ENCODE results near the gene TAF10. TPM values are rescaled to one million over a fixed set of nuclear protein-coding genes. Genes with fewer than 3 reads are reported as not detected.

The TAF10 gene
- total and polyA plus RNA-seq, 4 donors = 10.5 to 58.1 (median 31.5) TPM

DNA sequence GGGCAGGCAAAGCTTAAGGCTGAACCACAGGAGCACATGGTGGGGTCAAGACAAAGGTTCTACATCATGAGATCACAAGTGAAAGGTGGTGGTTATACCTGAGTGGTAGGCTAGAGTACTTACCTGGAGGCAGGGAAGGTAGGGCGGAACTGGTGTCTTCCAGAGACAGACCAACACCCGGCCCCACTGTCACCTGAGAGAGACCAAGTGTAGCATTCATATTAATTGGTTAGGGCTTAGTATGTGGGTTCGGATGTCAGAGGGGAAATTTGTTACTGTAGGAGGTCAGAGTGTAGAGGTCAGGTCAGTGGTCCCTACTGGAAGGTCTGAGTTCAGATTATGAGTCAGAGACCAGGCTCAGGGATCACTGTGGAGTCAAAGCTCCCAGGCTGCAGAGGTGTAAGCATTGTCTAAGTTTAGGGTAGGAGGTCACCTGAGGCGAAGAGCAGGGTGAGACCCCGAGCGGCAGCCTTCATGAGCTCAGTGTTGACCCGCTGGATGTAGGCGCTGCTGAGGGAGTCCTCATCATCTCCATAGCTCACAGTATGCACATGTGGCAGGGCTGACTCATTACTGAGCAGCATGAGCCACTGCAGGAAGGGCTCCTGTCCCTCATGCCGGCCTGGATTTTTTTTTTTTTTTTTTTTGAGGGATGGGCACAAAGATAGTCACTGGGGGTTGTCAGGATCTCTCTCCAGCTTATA, 4.0 kb upstream of the TAF10 start:
- Histone ChIP-seq H3K4me3 (ENCODE audit: low read depth in 1 of 3, low read length in 3 of 3) (no peak overlapping the region), H3K27me3 (ENCODE audit: control insufficient read depth in 4 of 4, insufficient read depth in 4 of 4, low read length in 3 of 4) (no peaks in the 10 kb centered on the region), H3K36me3 (ENCODE audit: control insufficient read depth in 4 of 4, insufficient read depth in 3 of 4, low read depth in 1 of 4, low read length in 3 of 4) (peaks cover 7 to 16% (median 10%) of the 10 kb centered on the region in 4 donors), H3K9me3 (ENCODE audit: control insufficient read depth in 4 of 4, low read length in 3 of 4) (no peaks in the 10 kb centered on the region), H3K27ac (ENCODE audit: low read depth in 1 of 2, low read length in 2 of 2) (no peak overlapping the region), H3K9ac (ENCODE audit: low read depth in 1 of 2, low read length in 2 of 2) (no peak overlapping the region), H3K4me1 (ENCODE audit: control insufficient read depth in 4 of 4, insufficient read depth in 4 of 4, low read length in 3 of 4) (peaks cover 0 to 35% (median 22%) of the 10 kb centered on the region in 4 donors)
- WGBS = 98% methylated on average over 9 of the region's 9 CpGs
- TF ChIP-seq NR2F2 (IDR thresholded peaks at IDR 0.05) = no peak
- no peak for TF ChIP-seq EGR1 (IDR thresholded peaks at IDR 0.05; ENCODE audit: low read depth in 2 of 2)
- TF ChIP-seq HNF4A (conservative IDR thresholded peaks at IDR 0.05) = no peak
- TF ChIP-seq RXRA (IDR thresholded peaks at IDR 0.05) = no peak
- TF ChIP-seq, protein P1, sequence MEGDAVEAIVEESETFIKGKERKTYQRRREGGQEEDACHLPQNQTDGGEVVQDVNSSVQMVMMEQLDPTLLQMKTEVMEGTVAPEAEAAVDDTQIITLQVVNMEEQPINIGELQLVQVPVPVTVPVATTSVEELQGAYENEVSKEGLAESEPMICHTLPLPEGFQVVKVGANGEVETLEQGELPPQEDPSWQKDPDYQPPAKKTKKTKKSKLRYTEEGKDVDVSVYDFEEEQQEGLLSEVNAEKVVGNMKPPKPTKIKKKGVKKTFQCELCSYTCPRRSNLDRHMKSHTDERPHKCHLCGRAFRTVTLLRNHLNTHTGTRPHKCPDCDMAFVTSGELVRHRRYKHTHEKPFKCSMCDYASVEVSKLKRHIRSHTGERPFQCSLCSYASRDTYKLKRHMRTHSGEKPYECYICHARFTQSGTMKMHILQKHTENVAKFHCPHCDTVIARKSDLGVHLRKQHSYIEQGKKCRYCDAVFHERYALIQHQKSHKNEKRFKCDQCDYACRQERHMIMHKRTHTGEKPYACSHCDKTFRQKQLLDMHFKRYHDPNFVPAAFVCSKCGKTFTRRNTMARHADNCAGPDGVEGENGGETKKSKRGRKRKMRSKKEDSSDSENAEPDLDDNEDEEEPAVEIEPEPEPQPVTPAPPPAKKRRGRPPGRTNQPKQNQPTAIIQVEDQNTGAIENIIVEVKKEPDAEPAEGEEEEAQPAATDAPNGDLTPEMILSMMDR (IDR thresholded peaks at IDR 0.05; ENCODE audit: low read depth, low read length, missing input control) = no peak
- TF ChIP-seq, protein P2, sequence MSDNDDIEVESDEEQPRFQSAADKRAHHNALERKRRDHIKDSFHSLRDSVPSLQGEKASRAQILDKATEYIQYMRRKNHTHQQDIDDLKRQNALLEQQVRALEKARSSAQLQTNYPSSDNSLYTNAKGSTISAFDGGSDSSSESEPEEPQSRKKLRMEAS (IDR thresholded peaks at IDR 0.05) = no peak
- no peak for TF ChIP-seq HNF4G (IDR thresholded peaks at IDR 0.05)
- TF ChIP-seq GABPA (IDR thresholded peaks at IDR 0.05 in 1 of 2, conservative IDR thresholded peaks at IDR 0.05 in 1 of 2) = no peak
- TF ChIP-seq, protein P3, sequence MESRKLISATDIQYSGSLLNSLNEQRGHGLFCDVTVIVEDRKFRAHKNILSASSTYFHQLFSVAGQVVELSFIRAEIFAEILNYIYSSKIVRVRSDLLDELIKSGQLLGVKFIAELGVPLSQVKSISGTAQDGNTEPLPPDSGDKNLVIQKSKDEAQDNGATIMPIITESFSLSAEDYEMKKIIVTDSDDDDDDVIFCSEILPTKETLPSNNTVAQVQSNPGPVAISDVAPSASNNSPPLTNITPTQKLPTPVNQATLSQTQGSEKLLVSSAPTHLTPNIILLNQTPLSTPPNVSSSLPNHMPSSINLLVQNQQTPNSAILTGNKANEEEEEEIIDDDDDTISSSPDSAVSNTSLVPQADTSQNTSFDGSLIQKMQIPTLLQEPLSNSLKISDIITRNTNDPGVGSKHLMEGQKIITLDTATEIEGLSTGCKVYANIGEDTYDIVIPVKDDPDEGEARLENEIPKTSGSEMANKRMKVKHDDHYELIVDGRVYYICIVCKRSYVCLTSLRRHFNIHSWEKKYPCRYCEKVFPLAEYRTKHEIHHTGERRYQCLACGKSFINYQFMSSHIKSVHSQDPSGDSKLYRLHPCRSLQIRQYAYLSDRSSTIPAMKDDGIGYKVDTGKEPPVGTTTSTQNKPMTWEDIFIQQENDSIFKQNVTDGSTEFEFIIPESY (IDR thresholded peaks at IDR 0.05) = no peak
- no peak for TF ChIP-seq SP1 (IDR thresholded peaks at IDR 0.05)
- no peak for TF ChIP-seq RAD21 (IDR thresholded peaks at IDR 0.05)
- TF ChIP-seq, protein P4, sequence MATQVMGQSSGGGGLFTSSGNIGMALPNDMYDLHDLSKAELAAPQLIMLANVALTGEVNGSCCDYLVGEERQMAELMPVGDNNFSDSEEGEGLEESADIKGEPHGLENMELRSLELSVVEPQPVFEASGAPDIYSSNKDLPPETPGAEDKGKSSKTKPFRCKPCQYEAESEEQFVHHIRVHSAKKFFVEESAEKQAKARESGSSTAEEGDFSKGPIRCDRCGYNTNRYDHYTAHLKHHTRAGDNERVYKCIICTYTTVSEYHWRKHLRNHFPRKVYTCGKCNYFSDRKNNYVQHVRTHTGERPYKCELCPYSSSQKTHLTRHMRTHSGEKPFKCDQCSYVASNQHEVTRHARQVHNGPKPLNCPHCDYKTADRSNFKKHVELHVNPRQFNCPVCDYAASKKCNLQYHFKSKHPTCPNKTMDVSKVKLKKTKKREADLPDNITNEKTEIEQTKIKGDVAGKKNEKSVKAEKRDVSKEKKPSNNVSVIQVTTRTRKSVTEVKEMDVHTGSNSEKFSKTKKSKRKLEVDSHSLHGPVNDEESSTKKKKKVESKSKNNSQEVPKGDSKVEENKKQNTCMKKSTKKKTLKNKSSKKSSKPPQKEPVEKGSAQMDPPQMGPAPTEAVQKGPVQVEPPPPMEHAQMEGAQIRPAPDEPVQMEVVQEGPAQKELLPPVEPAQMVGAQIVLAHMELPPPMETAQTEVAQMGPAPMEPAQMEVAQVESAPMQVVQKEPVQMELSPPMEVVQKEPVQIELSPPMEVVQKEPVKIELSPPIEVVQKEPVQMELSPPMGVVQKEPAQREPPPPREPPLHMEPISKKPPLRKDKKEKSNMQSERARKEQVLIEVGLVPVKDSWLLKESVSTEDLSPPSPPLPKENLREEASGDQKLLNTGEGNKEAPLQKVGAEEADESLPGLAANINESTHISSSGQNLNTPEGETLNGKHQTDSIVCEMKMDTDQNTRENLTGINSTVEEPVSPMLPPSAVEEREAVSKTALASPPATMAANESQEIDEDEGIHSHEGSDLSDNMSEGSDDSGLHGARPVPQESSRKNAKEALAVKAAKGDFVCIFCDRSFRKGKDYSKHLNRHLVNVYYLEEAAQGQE (IDR thresholded peaks at IDR 0.05) = no peak
- TF ChIP-seq TAF1 (conservative IDR thresholded peaks at IDR 0.05) = no peak
- TF ChIP-seq JUND (IDR thresholded peaks at IDR 0.05) = no peak
- no peak for TF ChIP-seq YY1 (IDR thresholded peaks at IDR 0.05)
- TF ChIP-seq, protein P5, sequence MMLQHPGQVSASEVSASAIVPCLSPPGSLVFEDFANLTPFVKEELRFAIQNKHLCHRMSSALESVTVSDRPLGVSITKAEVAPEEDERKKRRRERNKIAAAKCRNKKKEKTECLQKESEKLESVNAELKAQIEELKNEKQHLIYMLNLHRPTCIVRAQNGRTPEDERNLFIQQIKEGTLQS (IDR thresholded peaks at IDR 0.05) = no peak
- no peak for TF ChIP-seq FOXA2 (IDR thresholded peaks at IDR 0.05)
- TF ChIP-seq FOXA1 (IDR thresholded peaks at IDR 0.05) = no peak
- DNase-seq (ENCODE audit: low spot score) = no peak
